Glutamatergic neuron (in vitro differentiated cells): ENCODE measurements around the gene STRADA. TPM values are rescaled to one million over a fixed set of nuclear protein-coding genes. Genes with fewer than 3 reads are reported as not detected.

Source experiments
- DNase-seq: peaks from one replicate; pipeline ENCODE4 v3.0.0; 2022
- H3K27ac Mint-ChIP-seq: one replicate; pipeline ENCODE4 v1.8.0; 2020; ENCODE audit warnings: mild to moderate bottlenecking, mixed read lengths, inconsistent platforms; ENCODE audit not compliant: unreplicated experiment
- H3K27me3 Mint-ChIP-seq: one replicate; pipeline ENCODE4 v1.8.0; 2020; ENCODE audit warnings: mild to moderate bottlenecking, moderate library complexity, mixed read lengths, inconsistent platforms; ENCODE audit not compliant: unreplicated experiment
- H3K36me3 Mint-ChIP-seq: one replicate; pipeline ENCODE4 v1.8.0; 2020; ENCODE audit warnings: mild to moderate bottlenecking, mixed read lengths, inconsistent platforms; ENCODE audit not compliant: unreplicated experiment
- H3K4me1 Mint-ChIP-seq: one replicate; pipeline ENCODE4 v1.8.0; 2020; ENCODE audit warnings: mild to moderate bottlenecking, low read depth, mixed read lengths, inconsistent platforms; ENCODE audit not compliant: unreplicated experiment
- H3K4me3 Mint-ChIP-seq: one replicate; pipeline ENCODE4 v1.8.0; 2020; ENCODE audit warnings: mild to moderate bottlenecking, mixed read lengths, inconsistent platforms; ENCODE audit not compliant: unreplicated experiment
- H3K9me3 Mint-ChIP-seq: one replicate; pipeline ENCODE4 v1.8.0; 2020; ENCODE audit warnings: mild to moderate bottlenecking, moderate library complexity, mixed read lengths, inconsistent platforms; ENCODE audit not compliant: unreplicated experiment
- total RNA-seq: library from RNA; stranded (reverse); fragmentation: NEBNext Ultra II Directional; extraction: Animal tissue kit (Norgen Biotek cat#: 25700); gene quantifications from one replicate; pipeline ENCODE4 v1.2.1, GENCODE V29; 2021; ENCODE audit not compliant: unreplicated experiment
- TF ChIP-seq, protein P1 (sequence below): fragments of 200-600 bp; sonication (generic); IDR thresholded peaks from one replicate; pipeline ENCODE4 v1.5.0; 2021; ENCODE audit not compliant: partially characterized antibody, unreplicated experiment

Gene STRADA
- total RNA-seq, 1 donor from 2014 or later, result 58.8 TPM

GRCh38 chr17:63675607-63676546 is 65.7 kb downstream of the STRADA start:
- Mint-ChIP-seq H3K4me1 (peaks cover 10% of the 10 kb centered on the region), H3K36me3 (no peaks in the 10 kb centered on the region), H3K9me3 (no peaks in the 10 kb centered on the region), H3K27me3 (no peaks in the 10 kb centered on the region), H3K27ac (peak overlapping the region; percentile 72), H3K4me3 (no peak overlapping the region)
- no peak for DNase-seq
- TF ChIP-seq, protein P1, sequence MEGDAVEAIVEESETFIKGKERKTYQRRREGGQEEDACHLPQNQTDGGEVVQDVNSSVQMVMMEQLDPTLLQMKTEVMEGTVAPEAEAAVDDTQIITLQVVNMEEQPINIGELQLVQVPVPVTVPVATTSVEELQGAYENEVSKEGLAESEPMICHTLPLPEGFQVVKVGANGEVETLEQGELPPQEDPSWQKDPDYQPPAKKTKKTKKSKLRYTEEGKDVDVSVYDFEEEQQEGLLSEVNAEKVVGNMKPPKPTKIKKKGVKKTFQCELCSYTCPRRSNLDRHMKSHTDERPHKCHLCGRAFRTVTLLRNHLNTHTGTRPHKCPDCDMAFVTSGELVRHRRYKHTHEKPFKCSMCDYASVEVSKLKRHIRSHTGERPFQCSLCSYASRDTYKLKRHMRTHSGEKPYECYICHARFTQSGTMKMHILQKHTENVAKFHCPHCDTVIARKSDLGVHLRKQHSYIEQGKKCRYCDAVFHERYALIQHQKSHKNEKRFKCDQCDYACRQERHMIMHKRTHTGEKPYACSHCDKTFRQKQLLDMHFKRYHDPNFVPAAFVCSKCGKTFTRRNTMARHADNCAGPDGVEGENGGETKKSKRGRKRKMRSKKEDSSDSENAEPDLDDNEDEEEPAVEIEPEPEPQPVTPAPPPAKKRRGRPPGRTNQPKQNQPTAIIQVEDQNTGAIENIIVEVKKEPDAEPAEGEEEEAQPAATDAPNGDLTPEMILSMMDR, result no peak

DNA sequence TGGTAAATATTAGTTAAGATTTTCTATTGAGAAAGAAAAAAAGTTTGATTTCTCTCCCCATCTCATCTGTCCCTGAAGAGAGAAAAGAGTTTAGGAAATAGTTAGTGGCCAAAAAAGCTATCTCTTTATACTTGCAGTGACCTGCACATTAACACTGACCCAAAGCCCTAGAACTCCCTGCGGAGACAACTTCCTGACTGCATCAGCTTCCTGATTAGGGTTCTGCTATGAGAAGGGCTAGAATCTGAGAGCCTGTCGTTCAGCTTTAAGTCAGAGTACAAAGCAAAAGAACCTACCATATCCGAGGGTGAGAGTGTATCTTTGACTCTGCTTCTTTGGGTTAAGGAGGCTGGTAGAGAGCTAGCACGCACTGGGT is 66.4 kb downstream of the STRADA start:
- TF ChIP-seq, protein P1, result no peak
- Mint-ChIP-seq H3K4me1 (peaks cover 10% of the 10 kb centered on the region), H3K4me3 (no peak overlapping the region), H3K9me3 (no peaks in the 10 kb centered on the region), H3K27ac (no peak overlapping the region), H3K27me3 (no peaks in the 10 kb centered on the region), H3K36me3 (no peaks in the 10 kb centered on the region)
- DNase-seq, result no peak

DNA sequence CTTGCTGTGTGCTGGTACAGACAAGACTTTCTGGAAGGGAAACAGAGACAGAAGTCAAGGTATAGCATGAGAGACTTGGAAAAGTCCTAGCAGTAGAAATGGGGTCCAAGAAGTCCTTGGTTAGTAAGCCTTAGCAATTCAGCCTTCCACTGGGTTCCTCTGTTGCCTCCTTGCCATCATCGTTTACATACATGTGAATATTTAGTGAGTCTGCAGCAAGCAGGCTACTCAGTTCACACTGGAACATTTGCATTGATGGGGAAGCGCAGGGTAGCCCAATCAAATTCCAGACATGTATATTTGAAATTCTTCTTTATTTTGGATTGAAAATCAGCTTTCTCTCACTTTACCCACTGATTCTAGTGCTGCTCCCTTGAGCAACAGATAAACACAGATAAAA is 68.7 kb downstream of the STRADA start:
- no peak overlapping the region for H3K27ac Mint-ChIP-seq

DNA sequence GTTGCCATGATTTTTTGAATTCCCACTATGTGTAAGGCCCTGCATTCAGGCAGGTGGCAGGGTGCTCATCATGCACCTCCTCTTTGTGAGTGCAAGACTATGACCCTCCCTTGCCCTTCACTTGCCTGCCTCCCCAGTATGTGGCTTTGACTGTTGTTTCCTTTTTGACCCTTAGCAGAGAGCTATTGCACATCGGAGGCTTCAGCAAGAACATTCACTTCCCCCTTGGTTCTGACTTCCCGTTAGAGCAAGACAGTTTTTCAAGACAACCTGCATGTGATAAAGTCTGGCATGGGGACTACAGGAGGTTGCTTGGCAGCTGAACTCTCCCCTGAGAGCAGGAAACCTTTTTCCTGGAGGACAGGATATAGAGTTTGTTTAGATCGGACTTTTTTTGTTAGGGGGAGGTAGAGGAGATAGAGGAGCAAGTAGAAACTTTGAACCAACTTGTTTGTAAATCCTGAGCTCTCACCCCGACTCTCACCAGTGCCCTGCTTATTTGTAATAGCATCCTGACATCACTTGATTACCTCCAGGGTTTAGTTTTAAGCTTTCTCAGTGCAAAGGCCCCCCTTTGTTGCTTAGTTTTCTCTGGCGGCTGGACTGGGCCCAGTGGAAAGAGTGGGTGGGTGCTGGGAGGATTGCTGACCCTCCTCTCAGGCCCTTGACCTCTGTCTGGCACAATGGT is 75.9 kb downstream of the STRADA start:
- TF ChIP-seq, protein P1, result no peak
- Mint-ChIP-seq H3K4me3 (no peak overlapping the region), H3K27me3 (peaks cover 4% of the 10 kb centered on the region), H3K27ac (no peak overlapping the region), H3K4me1 (no peaks in the 10 kb centered on the region), H3K36me3 (peaks cover 11% of the 10 kb centered on the region), H3K9me3 (no peaks in the 10 kb centered on the region)
- DNase-seq, result no peak

More for the DNA sequence above, 68.7 kb downstream of the STRADA start:
- H3K9me3 Mint-ChIP-seq, result no peaks in the 10 kb centered on the region
- H3K27me3 Mint-ChIP-seq, result no peaks in the 10 kb centered on the region
- DNase-seq, result no peak
- TF ChIP-seq, protein P1, result no peak
- no peaks in the 10 kb centered on the region for H3K36me3 Mint-ChIP-seq
- no peak overlapping the region for H3K4me3 Mint-ChIP-seq
- peaks cover 8% of the 10 kb centered on the region for H3K4me1 Mint-ChIP-seq

- no peaks in the 10 kb centered on the region for H3K9me3 Mint-ChIP-seq
- H3K36me3 Mint-ChIP-seq, result peaks cover 11% of the 10 kb centered on the region
Measured at GRCh38 chr17:63659850-63660249, 81.7 kb downstream of the STRADA start.

More at GRCh38 chr17:63659850-63660249, 81.7 kb downstream of the STRADA start:
- no peak for DNase-seq
- Mint-ChIP-seq H3K4me1 (peaks cover 1% of the 10 kb centered on the region), H3K27me3 (peaks cover 2% of the 10 kb centered on the region), H3K4me3 (no peak overlapping the region), H3K27ac (no peak overlapping the region)
- TF ChIP-seq, protein P1, result no peak
